PC-3 (cell line): Measurements from ENCODE around the gene CHI3L1.

Experiments used
- CTCF ChIP-seq: fragments of 300-600 bp; sonication (generic); conservative IDR thresholded peaks from 2 replicates; pipeline ENCODE4 v1.5.1; 2017; ENCODE audit warnings: antibody characterized with exemption, low read depth, mild to moderate bottlenecking, low read length
- EZH2 ChIP-seq: fragments of 300-600 bp; sonication (generic); IDR thresholded peaks from one replicate; pipeline ENCODE4 v1.6.1; 2017; ENCODE audit warnings: antibody characterized with exemption, mild to moderate bottlenecking, low read length; ENCODE audit not compliant: unreplicated experiment

GRCh38 chr1:203210988-203211387 is 24.5 kb upstream of the CHI3L1 start:
- no peak for TF ChIP-seq CTCF
- no peak for TF ChIP-seq EZH2
